HG03159 (cell line): ENCODE data around the gene PRSS56.

Experiments
- ATAC-seq: cut with Tn5 transposase; IDR thresholded peaks from one replicate; pipeline ENCODE4 v1.9.1; 2021; ENCODE audit warnings: mild to moderate bottlenecking, moderate library complexity; ENCODE audit not compliant: unreplicated experiment

The PRSS56 gene

GRCh38 chr2:232501794-232502390, 18.3 kb upstream of the PRSS56 start:
- no peak for ATAC-seq

DNA sequence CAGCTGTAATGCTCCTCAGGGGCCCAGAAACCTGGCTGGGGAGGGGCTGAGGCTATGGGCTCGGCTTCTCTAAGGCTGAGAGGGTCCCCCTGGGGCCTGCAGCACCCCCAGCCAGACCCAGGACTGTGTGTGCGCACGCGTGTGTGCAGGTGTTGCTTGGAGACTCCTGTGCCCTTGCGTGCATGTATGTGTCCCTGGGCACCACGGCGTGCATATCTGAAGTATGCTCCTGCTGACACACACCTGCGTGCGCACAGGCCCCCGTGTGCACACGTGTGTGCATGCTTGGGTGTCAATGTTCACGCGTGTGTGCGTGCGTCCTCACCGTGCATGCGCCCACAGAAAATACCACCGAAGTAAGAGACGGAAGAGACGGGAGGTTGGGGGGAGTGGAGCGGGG, 17.7 kb upstream of the PRSS56 start:
- ATAC-seq = no peak

GRCh38 chr2:232502911-232503808, 17.0 kb upstream of the PRSS56 start:
- ATAC-seq = no peak

GRCh38 chr2:232503809-232504323, 16.3 kb upstream of the PRSS56 start:
- ATAC-seq = no peak

- no peak for ATAC-seq
Observed at GRCh38 chr2:232504438-232504837, 15.8 kb upstream of the PRSS56 start.

DNA sequence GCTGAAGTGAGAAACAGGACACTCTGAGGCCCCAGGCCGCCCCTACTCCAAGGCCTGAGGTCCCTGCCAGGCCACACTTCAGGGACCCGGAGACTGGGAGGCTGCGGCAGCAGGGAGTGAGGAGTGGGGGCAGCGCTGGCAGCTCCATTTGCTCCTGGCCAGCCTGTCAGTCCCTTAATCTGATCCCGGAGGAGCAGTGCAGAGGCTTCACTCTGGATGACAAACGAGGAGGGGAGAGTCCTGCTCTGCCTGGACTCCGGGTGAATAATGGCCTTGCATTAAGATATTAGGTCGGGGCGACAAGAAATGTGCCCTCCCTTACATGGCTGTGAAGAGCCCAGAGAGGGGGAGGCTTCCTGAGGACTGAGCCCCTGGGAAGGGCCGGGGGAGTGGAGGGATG, 14.3 kb upstream of the PRSS56 start:
- no peak for ATAC-seq

DNA sequence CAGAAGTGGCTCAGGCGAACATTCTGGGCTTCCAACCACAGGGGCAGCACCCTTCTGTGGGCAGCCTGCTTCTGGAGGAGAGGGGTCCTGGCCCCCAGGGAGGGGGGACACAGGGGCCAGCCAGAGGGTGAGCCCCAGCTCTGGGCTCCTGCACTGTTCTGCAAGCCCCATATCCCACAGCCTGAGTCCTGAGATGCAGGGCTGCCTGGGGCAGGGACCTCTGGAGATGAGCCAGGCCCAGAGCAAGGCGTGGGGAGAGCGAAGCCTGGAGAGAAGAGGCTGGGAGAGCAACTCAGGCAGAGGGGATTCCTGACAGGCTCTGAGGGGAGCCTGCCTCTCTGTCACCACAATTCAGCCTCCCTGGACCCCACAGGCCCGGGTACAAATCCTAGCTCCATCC, 13.5 kb upstream of the PRSS56 start:
- no peak for ATAC-seq

GRCh38 chr2:232508251-232508650, 11.9 kb upstream of the PRSS56 start:
- no peak for ATAC-seq

GRCh38 chr2:232511336-232511890, 8.8 kb upstream of the PRSS56 start:
- ATAC-seq = no peak

DNA sequence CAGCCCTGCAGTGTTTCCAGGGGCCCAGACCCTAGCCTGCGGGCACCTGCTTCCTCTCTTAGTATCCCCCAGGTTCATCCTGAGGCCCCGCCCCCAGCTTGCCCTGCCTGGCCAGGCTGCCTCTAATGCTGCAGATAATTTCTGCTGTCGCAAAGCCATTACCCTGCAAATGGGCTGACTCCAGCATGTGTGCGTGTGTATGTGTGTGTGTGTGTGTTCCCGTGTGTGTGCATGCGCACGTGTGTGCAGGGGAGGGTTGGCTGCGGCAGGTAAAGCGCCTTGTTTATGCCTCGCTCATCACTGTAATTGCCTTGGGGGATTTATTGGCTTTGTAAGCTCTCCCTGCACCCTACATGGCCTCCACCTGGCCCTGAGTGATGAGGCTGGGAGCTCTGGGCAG, 7.6 kb upstream of the PRSS56 start:
- ATAC-seq = no peak

GRCh38 chr2:232513353-232513752, 6.8 kb upstream of the PRSS56 start:
- ATAC-seq = no peak

DNA sequence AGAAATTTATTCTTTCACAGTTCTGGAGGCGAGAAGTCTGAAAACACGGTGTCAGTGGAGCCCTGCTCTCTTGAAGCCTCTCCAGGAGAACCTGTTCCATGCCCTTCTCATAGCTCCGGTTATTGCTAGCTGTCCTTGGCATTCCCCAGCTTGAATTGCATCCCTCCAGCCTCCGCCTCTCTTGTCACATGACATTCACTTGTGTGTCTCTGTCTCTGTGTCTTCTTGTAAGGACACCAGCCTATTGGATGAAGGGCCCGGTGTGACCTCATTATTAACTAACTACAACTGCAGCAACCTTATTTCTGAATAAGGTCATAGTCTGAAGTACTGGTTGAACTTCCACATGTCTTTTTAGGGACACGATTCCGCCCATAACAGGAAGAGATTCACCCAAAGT, 4.5 kb upstream of the PRSS56 start:
- no peak for ATAC-seq

DNA sequence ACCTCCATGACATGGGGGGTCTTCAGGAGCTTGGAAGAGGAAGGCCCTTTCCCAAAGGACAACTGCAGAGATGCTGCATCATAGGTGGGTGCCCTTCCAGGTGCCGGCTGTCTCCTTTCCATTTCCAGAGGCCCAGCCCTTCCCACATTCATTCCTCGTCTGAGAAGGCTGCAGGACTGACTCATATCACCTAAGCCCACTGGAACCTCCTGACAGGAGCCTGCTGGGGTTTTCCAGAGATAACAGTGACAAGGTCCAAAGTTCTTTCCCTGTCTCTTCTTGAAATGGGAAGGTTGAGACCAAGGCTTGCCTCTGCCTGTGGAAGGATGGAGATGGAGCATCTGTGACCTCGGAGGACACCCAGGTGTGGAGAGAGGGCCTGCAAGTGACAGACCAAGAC, 3.6 kb upstream of the PRSS56 start:
- no peak for ATAC-seq

- ATAC-seq = no peak
Observed at GRCh38 chr2:232518844-232519243, 1.3 kb upstream of the PRSS56 start.

GRCh38 chr2:232520489-232520888, 301 bp downstream of the PRSS56 start:
- ATAC-seq = no peak

- ATAC-seq = no peak
Observed at GRCh38 chr2:232521098-232521497, 910 bp downstream of the PRSS56 start.

DNA sequence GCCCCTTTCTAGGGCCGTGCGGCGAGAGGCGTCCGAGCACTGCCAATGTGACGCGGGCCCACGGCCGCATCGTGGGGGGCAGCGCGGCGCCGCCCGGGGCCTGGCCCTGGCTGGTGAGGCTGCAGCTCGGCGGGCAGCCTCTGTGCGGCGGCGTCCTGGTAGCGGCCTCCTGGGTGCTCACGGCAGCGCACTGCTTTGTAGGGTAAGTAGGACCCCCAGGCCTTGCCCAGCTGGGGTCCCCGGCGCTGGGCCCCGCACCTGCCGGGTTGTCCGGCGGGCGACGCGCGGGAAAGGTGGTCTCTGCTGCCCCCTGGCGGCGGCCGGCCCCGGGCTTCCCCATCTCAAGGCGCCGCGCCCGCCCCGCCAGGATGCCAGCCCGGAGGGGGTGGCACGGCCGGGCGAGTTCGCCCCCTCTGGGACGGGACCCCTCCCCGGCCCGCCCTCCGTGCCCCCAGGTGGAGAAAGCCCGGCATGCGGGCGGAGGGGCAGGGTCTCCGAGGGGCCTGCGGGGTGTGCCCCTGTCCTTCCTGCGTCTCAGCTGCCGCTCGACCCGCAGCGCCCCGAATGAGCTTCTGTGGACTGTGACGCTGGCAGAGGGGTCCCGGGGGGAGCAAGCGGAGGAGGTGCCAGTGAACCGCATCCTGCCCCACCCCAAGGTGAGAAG, 1.9 kb downstream of the PRSS56 start:
- ATAC-seq = no peak

GRCh38 chr2:232522623-232523401, 2.6 kb downstream of the PRSS56 start:
- no peak for ATAC-seq

DNA sequence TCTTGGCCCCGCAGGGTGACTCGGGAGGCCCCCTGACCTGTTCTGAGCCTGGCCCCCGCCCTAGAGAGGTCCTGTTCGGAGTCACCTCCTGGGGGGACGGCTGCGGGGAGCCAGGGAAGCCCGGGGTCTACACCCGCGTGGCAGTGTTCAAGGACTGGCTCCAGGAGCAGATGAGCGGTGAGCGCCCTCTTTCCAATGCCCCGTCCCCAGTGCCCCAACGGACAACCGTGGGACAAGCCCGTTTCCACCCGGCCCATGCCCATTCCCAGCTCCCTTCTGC, 3.2 kb downstream of the PRSS56 start:
- no peak for ATAC-seq

- no peak for ATAC-seq
Observed at GRCh38 chr2:232523682-232524597, 3.8 kb downstream of the PRSS56 start.
